ENCODE results near the gene ERBB4. TPM values are rescaled to one million over a fixed set of nuclear protein-coding genes. Genes with fewer than 3 reads are reported as not detected.

Gene ERBB4
- total RNA-seq, 1 experiment from 2014 or later: 0.15 TPM

DNA sequence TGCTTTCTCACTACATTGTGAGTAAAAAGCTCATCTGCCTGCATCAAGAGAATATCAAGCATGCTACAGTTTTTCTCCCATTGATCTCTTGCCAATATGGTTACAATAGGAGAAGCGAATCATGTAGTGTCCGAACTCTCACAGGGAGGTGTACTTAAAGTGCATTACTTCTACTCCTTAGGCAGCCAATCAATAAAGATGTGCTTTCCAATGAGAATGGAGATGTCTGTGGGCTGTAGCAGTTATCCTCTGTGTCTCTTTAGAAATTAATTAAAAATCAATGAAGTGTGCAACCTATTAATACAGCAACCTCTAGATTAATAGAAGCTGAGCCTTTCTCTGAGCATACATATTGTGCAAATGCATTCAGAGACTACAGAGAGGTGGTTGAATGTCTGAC, 1098.5 kb downstream of the ERBB4 start:
- intact Hi-C loops (cut with micrococcal nuclease; ENCODE audit: unreplicated experiment) (no loop called here), in situ Hi-C loops (cut with HindIII; ENCODE audit: low pct_unique_long_range_greater_than_20kb, low sequenced_read_pairs) (no loop called here)
- H3K36me3 ChIP-seq (ENCODE audit: control insufficient read depth, insufficient read depth, low read length): no peaks in the 10 kb centered on the region
- TF ChIP-seq TCF7L2 (IDR thresholded peaks at IDR 0.05; ENCODE audit: low read depth, low read length) (no peak), CTCF (IDR thresholded peaks at IDR 0.05) (no peak), SIN3A (IDR thresholded peaks at IDR 0.05; ENCODE audit: borderline replicate concordance, insufficient read depth, low read depth, low read length) (no peak)
- TF ChIP-seq, protein P1, sequence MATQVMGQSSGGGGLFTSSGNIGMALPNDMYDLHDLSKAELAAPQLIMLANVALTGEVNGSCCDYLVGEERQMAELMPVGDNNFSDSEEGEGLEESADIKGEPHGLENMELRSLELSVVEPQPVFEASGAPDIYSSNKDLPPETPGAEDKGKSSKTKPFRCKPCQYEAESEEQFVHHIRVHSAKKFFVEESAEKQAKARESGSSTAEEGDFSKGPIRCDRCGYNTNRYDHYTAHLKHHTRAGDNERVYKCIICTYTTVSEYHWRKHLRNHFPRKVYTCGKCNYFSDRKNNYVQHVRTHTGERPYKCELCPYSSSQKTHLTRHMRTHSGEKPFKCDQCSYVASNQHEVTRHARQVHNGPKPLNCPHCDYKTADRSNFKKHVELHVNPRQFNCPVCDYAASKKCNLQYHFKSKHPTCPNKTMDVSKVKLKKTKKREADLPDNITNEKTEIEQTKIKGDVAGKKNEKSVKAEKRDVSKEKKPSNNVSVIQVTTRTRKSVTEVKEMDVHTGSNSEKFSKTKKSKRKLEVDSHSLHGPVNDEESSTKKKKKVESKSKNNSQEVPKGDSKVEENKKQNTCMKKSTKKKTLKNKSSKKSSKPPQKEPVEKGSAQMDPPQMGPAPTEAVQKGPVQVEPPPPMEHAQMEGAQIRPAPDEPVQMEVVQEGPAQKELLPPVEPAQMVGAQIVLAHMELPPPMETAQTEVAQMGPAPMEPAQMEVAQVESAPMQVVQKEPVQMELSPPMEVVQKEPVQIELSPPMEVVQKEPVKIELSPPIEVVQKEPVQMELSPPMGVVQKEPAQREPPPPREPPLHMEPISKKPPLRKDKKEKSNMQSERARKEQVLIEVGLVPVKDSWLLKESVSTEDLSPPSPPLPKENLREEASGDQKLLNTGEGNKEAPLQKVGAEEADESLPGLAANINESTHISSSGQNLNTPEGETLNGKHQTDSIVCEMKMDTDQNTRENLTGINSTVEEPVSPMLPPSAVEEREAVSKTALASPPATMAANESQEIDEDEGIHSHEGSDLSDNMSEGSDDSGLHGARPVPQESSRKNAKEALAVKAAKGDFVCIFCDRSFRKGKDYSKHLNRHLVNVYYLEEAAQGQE (IDR thresholded peaks at IDR 0.05; ENCODE audit: insufficient read depth in 1 of 2, low read depth in 2 of 2, low read length in 1 of 2): no peak
- no peak overlapping the region for H3K27ac ChIP-seq (ENCODE audit: low read length)
- H3K4me1 ChIP-seq (ENCODE audit: control insufficient read depth, insufficient read depth, low read length): no peaks in the 10 kb centered on the region
- H3K9me3 ChIP-seq (ENCODE audit: control insufficient read depth, insufficient read depth, low read depth, low read length): no peaks in the 10 kb centered on the region
- DNase-seq (ENCODE audit: low read depth, low spot score) (no peak), ATAC-seq (no peak)
- no peak overlapping the region for H3K4me3 ChIP-seq (ENCODE audit: low read depth in 2 of 2, low read length in 2 of 2)
- ChIA-PET POLR2A (no interaction called here), CTCF (no interaction called here)
- H3K27me3 ChIP-seq (ENCODE audit: control insufficient read depth, insufficient read depth, low read length): no peaks in the 10 kb centered on the region
- BruUV-seq (replicated peaks): no TSS peak

DNA sequence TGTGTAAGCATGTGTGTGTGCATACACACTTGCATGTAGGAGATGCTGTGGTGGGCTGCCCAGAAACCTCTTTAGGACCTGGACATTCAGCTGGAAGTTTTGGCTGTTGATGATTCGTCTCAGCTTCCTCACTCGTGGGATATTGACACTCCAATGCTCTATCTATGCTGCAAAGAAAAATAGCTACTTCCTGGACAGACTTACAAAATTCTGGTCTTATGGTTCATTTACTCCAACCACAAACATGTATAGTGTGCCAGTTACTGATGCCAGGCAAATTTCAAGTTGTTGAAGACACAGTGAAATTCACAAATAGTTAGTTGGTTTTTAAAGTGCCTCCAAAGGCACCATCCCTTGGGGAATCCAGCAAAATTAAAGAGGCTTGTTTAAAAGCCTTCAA, 1099.6 kb downstream of the ERBB4 start:
- no peak overlapping the region for H3K4me3 ChIP-seq (ENCODE audit: low read depth in 2 of 2, low read length in 2 of 2)
- no peaks in the 10 kb centered on the region for H3K36me3 ChIP-seq (ENCODE audit: control insufficient read depth, insufficient read depth, low read length)
- ChIA-PET CTCF (no interaction called here), POLR2A (no interaction called here)
- BruUV-seq (replicated peaks): no TSS peak
- no peaks in the 10 kb centered on the region for H3K27me3 ChIP-seq (ENCODE audit: control insufficient read depth, insufficient read depth, low read length)
- H3K9me3 ChIP-seq (ENCODE audit: control insufficient read depth, insufficient read depth, low read depth, low read length): no peaks in the 10 kb centered on the region
- intact Hi-C loops (cut with micrococcal nuclease; ENCODE audit: unreplicated experiment) (no loop called here), in situ Hi-C loops (cut with HindIII; ENCODE audit: low pct_unique_long_range_greater_than_20kb, low sequenced_read_pairs) (no loop called here)
- no peak for ATAC-seq
- TF ChIP-seq SIN3A (IDR thresholded peaks at IDR 0.05; ENCODE audit: borderline replicate concordance, insufficient read depth, low read depth, low read length) (no peak), POLR2AphosphoS5 (IDR thresholded peaks at IDR 0.05; ENCODE audit: low read depth, low read length) (no peak), CTCF (IDR thresholded peaks at IDR 0.05) (no peak), TCF7L2 (IDR thresholded peaks at IDR 0.05; ENCODE audit: low read depth, low read length) (no peak)
- TF ChIP-seq, protein P1 (IDR thresholded peaks at IDR 0.05; ENCODE audit: insufficient read depth in 1 of 2, low read depth in 2 of 2, low read length in 1 of 2): no peak
- DNase-seq (ENCODE audit: low read depth, low spot score): no peak
- H3K4me1 ChIP-seq (ENCODE audit: control insufficient read depth, insufficient read depth, low read length): no peaks in the 10 kb centered on the region
- H3K27ac ChIP-seq (ENCODE audit: low read length): no peak overlapping the region
